ENCODE measurements around the gene OR52L1.

GRCh38 chr11:6006395-6006794 lies 19.6 kb upstream of the OR52L1 start:
- TF ChIP-seq TCF7L2 (IDR thresholded peaks at IDR 0.05; ENCODE audit: borderline replicate concordance, low read depth, low read length): no peak
- no peak for TF ChIP-seq ZBTB1 (tag by site-specific recombination; IDR thresholded peaks at IDR 0.05)
- no peak for TF ChIP-seq ZFP3 (tag by site-specific recombination; IDR thresholded peaks at IDR 0.05; ENCODE audit: low read depth)
- no peak for TF ChIP-seq GLI4 (tag by site-specific recombination; IDR thresholded peaks at IDR 0.05)
- TF ChIP-seq ZNF146 (tag by site-specific recombination; IDR thresholded peaks at IDR 0.05): no peak
- no peak for TF ChIP-seq ZBTB17 (tag by site-specific recombination; IDR thresholded peaks at IDR 0.05)
- no peak for TF ChIP-seq ZNF148 (tag by site-specific recombination; IDR thresholded peaks at IDR 0.05; ENCODE audit: borderline replicate concordance)
- no peak for TF ChIP-seq CTCF (tag by site-specific recombination; IDR thresholded peaks at IDR 0.05)
- no peak for TF ChIP-seq ZBTB26 (tag by site-specific recombination; optimal IDR thresholded peaks at IDR 0.05)

Measured in HEK293 (cell line).